ENCODE results near the gene HMGXB3.

DNA sequence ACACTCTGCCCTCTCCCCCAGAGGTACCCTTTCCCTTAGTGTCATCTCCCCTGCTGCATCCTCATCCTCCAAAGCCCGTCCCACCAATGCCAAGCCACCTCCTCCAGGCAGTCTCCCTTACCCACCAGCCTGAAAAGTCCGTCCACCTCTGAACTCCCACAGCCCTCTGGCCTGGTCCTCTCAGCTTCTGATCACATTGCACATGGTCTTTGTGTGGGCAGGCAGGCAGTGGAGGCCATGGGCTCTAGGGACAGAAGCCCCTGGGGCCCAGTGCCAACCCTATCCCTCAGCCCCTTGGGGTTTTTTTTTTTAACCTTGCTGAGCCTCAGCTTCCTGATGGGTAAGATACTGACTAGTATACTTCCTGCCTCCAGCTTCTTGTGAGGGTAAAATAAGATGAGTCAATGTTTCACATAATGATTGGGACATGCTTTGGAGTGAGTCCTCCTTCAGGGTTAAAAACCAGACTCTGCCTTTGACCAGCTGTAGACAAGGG, 66.4 kb downstream of the HMGXB3 start:
- no peak for TF ChIP-seq POLR2A (IDR thresholded peaks at IDR 0.05; ENCODE audit: extremely low read depth, insufficient read length)
- TF ChIP-seq, protein P1, sequence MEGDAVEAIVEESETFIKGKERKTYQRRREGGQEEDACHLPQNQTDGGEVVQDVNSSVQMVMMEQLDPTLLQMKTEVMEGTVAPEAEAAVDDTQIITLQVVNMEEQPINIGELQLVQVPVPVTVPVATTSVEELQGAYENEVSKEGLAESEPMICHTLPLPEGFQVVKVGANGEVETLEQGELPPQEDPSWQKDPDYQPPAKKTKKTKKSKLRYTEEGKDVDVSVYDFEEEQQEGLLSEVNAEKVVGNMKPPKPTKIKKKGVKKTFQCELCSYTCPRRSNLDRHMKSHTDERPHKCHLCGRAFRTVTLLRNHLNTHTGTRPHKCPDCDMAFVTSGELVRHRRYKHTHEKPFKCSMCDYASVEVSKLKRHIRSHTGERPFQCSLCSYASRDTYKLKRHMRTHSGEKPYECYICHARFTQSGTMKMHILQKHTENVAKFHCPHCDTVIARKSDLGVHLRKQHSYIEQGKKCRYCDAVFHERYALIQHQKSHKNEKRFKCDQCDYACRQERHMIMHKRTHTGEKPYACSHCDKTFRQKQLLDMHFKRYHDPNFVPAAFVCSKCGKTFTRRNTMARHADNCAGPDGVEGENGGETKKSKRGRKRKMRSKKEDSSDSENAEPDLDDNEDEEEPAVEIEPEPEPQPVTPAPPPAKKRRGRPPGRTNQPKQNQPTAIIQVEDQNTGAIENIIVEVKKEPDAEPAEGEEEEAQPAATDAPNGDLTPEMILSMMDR (IDR thresholded peaks at IDR 0.05; ENCODE audit: low read depth, low read length): no peak
- TF ChIP-seq MYC (IDR thresholded peaks at IDR 0.05; ENCODE audit: low read depth, low read length): peak; percentile 67; the same call in 1 of the 2 replicates
